Retinal pigment epithelial cell (primary cell): ENCODE results near the gene MAGEA10.
"Not testable (repeated sequence)": the region's sequence is repeated elsewhere in the genome, so short reads cannot be mapped to it uniquely, and the experiment has no call there.

ENCODE experiments used
- DNase-seq: peaks from one replicate; pipeline ENCODE4 v3.0.0-alpha.2; 2010; ENCODE audit warnings: low read depth
- H3K4me3 ChIP-seq: 2 replicates; pipeline ENCODE4 v1.5.1; 2011; ENCODE audit warnings: mild to moderate bottlenecking, low read length, control low read depth, moderate library complexity
- TF ChIP-seq, protein P1 (sequence below): conservative IDR thresholded peaks from 2 replicates; pipeline ENCODE4 v1.5.1; 2011; ENCODE audit warnings: low read depth, low read length, control low read depth, inconsistent platforms

Gene MAGEA10

DNA sequence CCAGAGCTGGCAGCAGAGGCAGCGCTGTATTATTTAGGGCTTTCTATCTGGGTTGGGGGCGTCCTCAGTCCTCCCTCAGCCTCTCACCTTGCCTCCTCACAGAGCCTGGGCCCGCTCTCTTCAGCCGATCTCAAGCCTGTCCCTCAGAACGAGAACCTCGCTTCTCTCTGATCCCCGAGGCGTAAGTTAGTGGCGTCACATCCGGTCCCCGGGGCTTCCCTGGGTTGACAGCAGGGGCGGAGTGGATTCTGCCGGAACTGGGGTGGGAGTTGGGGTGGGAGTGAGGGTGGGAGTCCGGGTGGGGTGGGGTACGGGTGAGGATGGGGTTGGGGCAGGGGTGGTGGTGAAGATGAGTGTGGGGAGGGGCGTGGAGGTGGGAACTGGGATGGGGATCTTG, at the start of gene MAGEA10:
Gene MAGEA10 (minus strand): TSS at position 190 of the 397 bp plus-strand sequence. CDS start 2,957 bp downstream, outside the sequence.
- TF ChIP-seq, protein P1, sequence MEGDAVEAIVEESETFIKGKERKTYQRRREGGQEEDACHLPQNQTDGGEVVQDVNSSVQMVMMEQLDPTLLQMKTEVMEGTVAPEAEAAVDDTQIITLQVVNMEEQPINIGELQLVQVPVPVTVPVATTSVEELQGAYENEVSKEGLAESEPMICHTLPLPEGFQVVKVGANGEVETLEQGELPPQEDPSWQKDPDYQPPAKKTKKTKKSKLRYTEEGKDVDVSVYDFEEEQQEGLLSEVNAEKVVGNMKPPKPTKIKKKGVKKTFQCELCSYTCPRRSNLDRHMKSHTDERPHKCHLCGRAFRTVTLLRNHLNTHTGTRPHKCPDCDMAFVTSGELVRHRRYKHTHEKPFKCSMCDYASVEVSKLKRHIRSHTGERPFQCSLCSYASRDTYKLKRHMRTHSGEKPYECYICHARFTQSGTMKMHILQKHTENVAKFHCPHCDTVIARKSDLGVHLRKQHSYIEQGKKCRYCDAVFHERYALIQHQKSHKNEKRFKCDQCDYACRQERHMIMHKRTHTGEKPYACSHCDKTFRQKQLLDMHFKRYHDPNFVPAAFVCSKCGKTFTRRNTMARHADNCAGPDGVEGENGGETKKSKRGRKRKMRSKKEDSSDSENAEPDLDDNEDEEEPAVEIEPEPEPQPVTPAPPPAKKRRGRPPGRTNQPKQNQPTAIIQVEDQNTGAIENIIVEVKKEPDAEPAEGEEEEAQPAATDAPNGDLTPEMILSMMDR, result no peak
- no peak within 1 kb of the TSS for H3K4me3 ChIP-seq
- no peak for DNase-seq

DNA sequence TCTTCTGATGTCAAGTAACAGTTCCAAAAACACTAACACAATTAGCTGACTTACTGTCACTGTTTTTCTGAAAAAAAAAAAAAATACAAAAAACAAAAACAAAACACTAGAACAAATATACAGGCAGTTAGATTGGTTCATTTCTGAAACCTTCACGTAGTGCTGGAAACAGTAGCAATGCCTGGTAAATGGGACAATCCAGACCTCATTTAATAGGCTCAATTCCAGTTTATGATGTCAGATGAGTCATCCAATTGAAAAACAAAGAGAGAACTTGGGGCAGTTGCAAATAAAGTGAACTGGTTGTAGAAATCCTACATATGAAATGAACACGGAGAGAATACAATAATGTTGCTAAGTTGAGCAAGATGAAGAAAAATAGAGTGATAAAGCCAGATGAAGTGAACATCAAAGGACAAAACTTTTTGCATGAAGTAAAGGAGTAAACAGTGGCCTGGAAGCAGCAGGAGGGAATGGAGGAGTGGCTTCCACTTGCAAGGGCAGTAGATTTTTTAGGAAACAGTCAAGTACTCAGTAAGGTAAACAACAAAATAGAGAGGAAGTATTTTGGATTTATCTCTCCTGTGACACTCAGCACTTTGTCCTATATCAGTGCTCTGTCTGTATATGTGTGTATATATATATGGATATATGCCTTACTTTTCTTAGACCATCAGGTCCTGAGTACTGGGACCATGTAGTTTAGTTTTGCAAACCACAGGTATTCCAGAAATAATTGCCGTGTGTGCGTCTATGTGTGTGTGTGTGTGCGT, 39.3 kb upstream of the MAGEA10 start:
- H3K4me3 ChIP-seq, result no peak overlapping the region
- TF ChIP-seq, protein P1, result no peak

DNA sequence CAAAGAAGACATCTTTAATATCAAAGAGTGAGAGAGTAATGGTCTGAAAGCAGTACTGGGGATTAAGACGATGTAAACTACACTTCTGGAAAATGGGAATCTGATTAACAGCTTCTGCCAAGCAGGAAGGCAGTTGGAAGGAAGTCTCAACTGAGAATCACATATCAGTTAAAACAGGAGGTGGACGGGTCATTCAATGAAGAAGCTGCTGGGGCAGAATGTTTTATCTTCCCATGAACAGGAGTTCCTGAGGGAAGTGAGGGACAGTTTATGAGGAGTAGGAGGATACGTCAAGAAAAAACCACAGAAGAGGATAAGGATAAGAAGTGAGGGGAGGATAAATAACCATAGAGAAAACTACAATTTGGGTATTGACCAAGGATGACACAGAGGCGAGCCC, 38.7 kb upstream of the MAGEA10 start:
- no peak overlapping the region for H3K4me3 ChIP-seq
- DNase-seq, result no peak
- TF ChIP-seq, protein P1, result no peak

More for the DNA sequence above, 39.3 kb upstream of the MAGEA10 start:
- no peak for DNase-seq

DNA sequence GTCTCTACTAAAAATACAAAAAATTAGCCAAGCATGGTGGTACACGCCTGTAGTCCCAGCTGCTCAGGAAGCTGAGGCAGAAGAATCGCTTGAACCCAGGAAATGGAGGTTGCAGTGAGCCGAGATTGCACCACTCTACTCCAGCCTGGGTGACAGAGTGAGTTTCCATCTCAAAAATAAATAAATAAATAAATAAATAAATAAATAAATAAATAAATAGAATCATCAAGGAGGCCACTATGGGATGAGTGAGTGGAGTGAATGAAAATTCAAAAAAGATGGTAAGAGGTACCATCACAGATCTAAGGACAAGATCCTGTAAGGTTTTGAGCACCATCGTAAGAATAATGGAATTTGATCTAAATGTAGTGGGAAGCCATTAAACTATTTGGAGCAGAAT, 37.5 kb upstream of the MAGEA10 start:
- not testable (repeated sequence) for DNase-seq, H3K4me3 ChIP-seq

DNA sequence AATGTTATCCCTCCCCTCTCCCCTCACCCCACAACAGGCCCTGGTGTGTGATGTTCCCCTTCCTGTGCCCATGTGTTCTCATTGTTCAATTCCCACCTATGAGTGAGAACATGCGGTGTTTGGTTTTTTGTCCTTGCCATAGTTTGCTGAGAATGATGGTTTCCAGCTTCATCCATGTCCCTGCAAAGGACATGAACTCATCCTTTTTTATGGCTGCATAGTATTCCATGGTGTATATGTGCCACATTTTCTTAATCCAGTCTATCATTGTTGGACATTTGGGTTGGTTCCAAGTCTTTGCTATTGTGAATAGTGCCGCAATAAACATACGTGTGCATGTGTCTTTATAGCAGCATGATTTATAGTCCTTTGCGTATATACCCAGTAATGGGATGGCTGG, 35.5 kb upstream of the MAGEA10 start:
- not testable (repeated sequence) for DNase-seq, H3K4me3 ChIP-seq

DNA sequence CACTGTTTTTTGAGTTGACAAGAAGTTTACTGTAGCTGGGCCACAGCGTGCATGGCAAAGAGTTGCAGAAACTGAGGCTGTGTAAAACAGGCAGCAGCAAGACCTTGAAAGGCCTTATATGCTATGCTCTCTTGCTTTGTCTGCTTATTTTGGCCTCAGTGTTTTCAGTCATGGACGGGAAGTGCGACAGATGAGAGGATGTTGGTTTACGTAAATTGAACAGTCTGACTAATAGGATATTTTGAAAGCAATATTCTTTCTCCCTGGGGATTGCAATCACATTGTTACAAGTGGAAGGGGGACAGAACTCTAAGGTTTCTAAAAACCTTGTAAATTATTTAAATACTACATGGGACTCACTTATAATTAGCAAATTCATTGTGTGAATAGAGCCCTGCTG, 32.2 kb upstream of the MAGEA10 start:
- no peak overlapping the region for H3K4me3 ChIP-seq
- DNase-seq, result no peak
- TF ChIP-seq, protein P1, result no peak

DNA sequence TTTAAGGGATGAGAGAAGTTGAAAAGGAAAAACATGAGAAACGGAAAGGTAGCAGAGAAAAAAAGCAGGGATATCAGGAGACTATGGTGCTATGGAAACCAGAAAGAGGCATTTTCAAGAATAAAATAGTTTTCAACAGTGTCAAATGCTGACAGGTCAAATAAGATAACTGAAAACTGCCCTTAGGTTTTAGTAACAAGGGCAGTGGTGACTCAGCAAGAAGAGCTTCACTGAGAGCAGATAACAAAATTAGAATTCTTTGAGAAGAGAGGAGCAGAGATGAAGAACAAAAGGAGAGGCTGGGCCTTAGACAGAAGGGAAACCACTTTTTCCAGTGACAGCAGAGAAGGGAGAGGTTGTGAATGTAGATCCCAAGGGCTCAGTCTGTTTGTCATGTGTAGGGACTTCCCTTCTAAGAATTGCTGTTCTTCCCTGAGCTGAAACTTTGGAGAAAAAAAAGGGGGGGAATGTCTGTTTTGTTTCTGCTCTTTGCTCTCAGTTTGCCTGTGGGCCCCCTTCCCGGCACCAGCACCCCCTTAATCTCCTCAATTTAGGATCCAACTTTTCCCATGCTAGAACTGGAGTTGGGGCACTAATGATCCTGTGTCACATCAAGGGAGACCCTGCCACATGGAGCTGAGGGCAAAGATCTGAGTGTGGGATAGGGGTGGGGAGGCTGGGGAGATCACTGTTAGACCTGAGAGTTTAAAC, 26.8 kb upstream of the MAGEA10 start:
- no peak for DNase-seq
- TF ChIP-seq, protein P1, result no peak
- H3K4me3 ChIP-seq, result no peak overlapping the region

DNA sequence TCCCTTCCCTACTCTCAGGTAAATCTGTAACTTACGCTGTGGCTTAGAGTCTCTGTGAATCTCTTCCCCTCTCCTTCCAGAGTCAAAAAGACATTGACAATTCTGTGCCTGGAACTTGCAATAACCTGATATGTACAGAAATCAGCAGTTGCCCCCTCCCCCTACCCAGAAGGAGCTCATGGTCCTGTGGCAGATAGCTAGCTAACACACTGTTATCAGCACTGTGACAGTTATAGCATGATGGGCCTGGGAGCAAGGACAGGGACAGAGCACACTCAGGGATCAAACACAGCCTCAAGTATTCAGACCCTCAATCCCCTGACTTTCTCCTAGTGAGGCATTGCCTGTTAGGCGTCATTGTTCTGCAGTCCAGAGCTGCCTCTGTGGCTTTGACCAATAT, 18.7 kb upstream of the MAGEA10 start:
- no peak for DNase-seq
- TF ChIP-seq, protein P1, result no peak

More for the DNA sequence above, 18.7 kb upstream of the MAGEA10 start:
- no peak overlapping the region for H3K4me3 ChIP-seq
